HepG2 (cell line): ENCODE results near the gene RHBDF2. TPM values are rescaled to one million over a fixed set of nuclear protein-coding genes. Genes with fewer than 3 reads are reported as not detected.

Experiments used
- ATAC-seq: fragments of 200-7000 bp; cut with Tn5 transposase; 3 replicates; pipeline ENCODE4 v1.9.1; 2020; ENCODE audit warnings: mild to moderate bottlenecking, moderate library complexity
- BruUV-seq: library from RNA; stranded (reverse); fragments of 400-500 nt; replicated peaks from 2 replicates; lab custom pipeline; 2021; lab: Mats Ljungman, UMichigan
- CTCF ChIA-PET: fragments of 300-600 bp; formaldehyde crosslinking; extraction: SDS; loops from one replicate; lab custom pipeline; 2021; ENCODE audit warnings: low total read pairs, inconsistent platforms, low intra/inter-chr PET ratio; lab: Yijun Ruan, JAX
- POLR2A ChIA-PET: fragments of 350-600 bp; sonication (Branson Sonifier 250); formaldehyde crosslinking; loops from one replicate; lab custom pipeline; 2020; ENCODE audit warnings: antibody characterized with exemption, inconsistent platforms; lab: Yijun Ruan, JAX
- DNase-seq: peaks from one replicate; pipeline ENCODE4 v3.0.0-alpha.2; 2015; ENCODE audit warnings: low spot score
- FAIRE-seq: peaks from 3 replicates; lab custom pipeline; 2011; peaks lifted over from hg19 to GRCh38; lab: Jason Lieb, UNC
- H2AFZ ChIP-seq: one replicate; pipeline ENCODE4 v1.6.1; 2011; ENCODE audit warnings: low read length, inconsistent platforms
- H3K27ac ChIP-seq: fragments of 300-600 bp; 3 replicates; pipeline ENCODE4 v1.8.0; 2011; ENCODE audit warnings: mixed run types, mild to moderate bottlenecking, mixed read lengths, low read length, inconsistent platforms; ENCODE audit not compliant: insufficient read depth; ENCODE audit errors: extremely low read length
- H3K27me3 ChIP-seq, 2 experiments: fragments of 200-600 bp in 1 of 2; 2 replicates in 1 of 2; 3 replicates in 1 of 2; pipeline versions ENCODE4 v1.6.0 to v1.8.0; 2011; ENCODE audit warnings: low read length in 2 of 2, mild to moderate bottlenecking in 2 of 2, moderate library complexity in 2 of 2, inconsistent platforms in 1 of 2; ENCODE audit not compliant: insufficient read depth in 2 of 2, control insufficient read depth in 1 of 2
- H3K36me3 ChIP-seq, 2 experiments: fragments of 200-600 bp in 1 of 2; replicated peaks in 1 of 2; 2 replicates in 1 of 2; 3 replicates in 1 of 2; pipeline versions ENCODE4 v1.5.1 to v1.8.0; 2011; ENCODE audit warnings: low read length in 2 of 2, inconsistent platforms in 1 of 2; ENCODE audit not compliant: insufficient read depth in 2 of 2, control insufficient read depth in 1 of 2
- H3K4me1 ChIP-seq: 2 replicates; pipeline ENCODE4 v1.5.1; 2012; ENCODE audit warnings: low read length, inconsistent platforms; ENCODE audit not compliant: insufficient read depth
- H3K4me2 ChIP-seq: 2 replicates; pipeline ENCODE4 v1.6.0; 2011; ENCODE audit warnings: low read depth, low read length, inconsistent platforms
- H3K4me3 ChIP-seq, 3 experiments: fragments of 200-600 bp in 1 of 3; sonication (generic), shearing (Covaris generic) in 1 of 3; replicated peaks in 1 of 3; 2 replicates each; pipeline ENCODE4 v1.5.1; 2011 to 2016; ENCODE audit warnings: low read length in 3 of 3, inconsistent platforms in 2 of 3, low read depth in 2 of 3, mild to moderate bottlenecking in 2 of 3, control low read depth in 1 of 3, mixed read lengths in 1 of 3; ENCODE audit not compliant: insufficient read depth in 1 of 3
- H3K79me2 ChIP-seq: one replicate; pipeline ENCODE4 v1.6.1; 2011; ENCODE audit warnings: low read length, inconsistent platforms; ENCODE audit not compliant: insufficient read depth
- H3K9ac ChIP-seq: 2 replicates; pipeline ENCODE4 v1.6.0; 2011; ENCODE audit warnings: mild to moderate bottlenecking, low read depth, low read length, inconsistent platforms; ENCODE audit not compliant: insufficient read depth
- H3K9me3 ChIP-seq: 2 replicates; pipeline ENCODE4 v1.5.1; 2012; ENCODE audit warnings: mild to moderate bottlenecking, low read length
- H4K20me1 ChIP-seq: 2 replicates; pipeline ENCODE4 v1.6.0; 2011; ENCODE audit warnings: inconsistent platforms, mild to moderate bottlenecking, low read length, moderate library complexity; ENCODE audit not compliant: insufficient read depth
- AGO1 ChIP-seq: fragments of 200-400 bp; formaldehyde crosslinking; IDR thresholded peaks from 2 replicates; pipeline ENCODE4 v1.6.1; 2017; ENCODE audit warnings: mild to moderate bottlenecking, low read depth, low read length, moderate library complexity; ENCODE audit not compliant: poor library complexity, severe bottlenecking
- AKAP8 ChIP-seq: sonication (generic); formaldehyde crosslinking; IDR thresholded peaks from 2 replicates; pipeline ENCODE4 v1.5.1; 2020; ENCODE audit warnings: mild to moderate bottlenecking, missing genetic modification reagents
- DR1 ChIP-seq: sonication (generic); formaldehyde crosslinking; IDR thresholded peaks from 2 replicates; pipeline ENCODE4 v1.8.0; 2021; ENCODE audit warnings: mild to moderate bottlenecking, missing genetic modification reagents, inconsistent platforms
- HOXD1 ChIP-seq: sonication (generic); formaldehyde crosslinking; IDR thresholded peaks from 2 replicates; pipeline ENCODE4 v1.5.0; 2020; ENCODE audit warnings: missing genetic modification reagents
- MXI1 ChIP-seq: IDR thresholded peaks from 3 replicates; pipeline ENCODE4 v1.6.1; 2012; ENCODE audit warnings: low read depth, low read length, inconsistent platforms, borderline replicate concordance
- NFIC ChIP-seq: IDR thresholded peaks from 2 replicates; pipeline ENCODE4 v1.6.1; 2012; ENCODE audit warnings: mild to moderate bottlenecking, low read length, inconsistent platforms
- PHF21A ChIP-seq: sonication (generic); formaldehyde crosslinking; IDR thresholded peaks from 2 replicates; pipeline ENCODE4 v1.5.0; 2020; ENCODE audit warnings: mild to moderate bottlenecking, missing genetic modification reagents
- PHF5A ChIP-seq: IDR thresholded peaks from one replicate; pipeline ENCODE4 v1.6.1; 2018; ENCODE audit warnings: low read depth, missing genetic modification reagents; ENCODE audit not compliant: unreplicated experiment
- SNRNP70 ChIP-seq: fragments of 200-400 bp; formaldehyde crosslinking; IDR thresholded peaks from 2 replicates; pipeline ENCODE4 v1.6.1; 2017; ENCODE audit warnings: mild to moderate bottlenecking, low read depth, low read length, moderate library complexity
- ZNF326 ChIP-seq: sonication (generic); formaldehyde crosslinking; IDR thresholded peaks from 2 replicates; pipeline ENCODE4 v1.4.0; 2020; ENCODE audit warnings: missing genetic modification reagents, borderline replicate concordance
- WGBS: methylation state at CpG from one replicate; pipeline ENCODE4 v1.1.6; 2017; ENCODE audit warnings: low lambda C conversion rate; 5-methylcytosine and 5-hydroxymethylcytosine counted together
- in situ Hi-C: cut with HindIII; loops from 2 replicates; pipeline ENCODE4 v1.10.0; 2017; ENCODE audit warnings: low pct_unique_long_range_greater_than_20kb; ENCODE audit not compliant: extremely low pct_ligation_motif_present
- intact Hi-C: fragments of 100-400 bp; cut with micrococcal nuclease; formaldehyde crosslinking; loops from one replicate; pipeline ENCODE4 v1.10.0; 2022; ENCODE audit not compliant: unreplicated experiment
- polyA plus RNA-seq, 8 experiments: library from polyadenylated mRNA; depleted of rRNA in 3 of 8; stranded (reverse) in 7 of 8; unstranded in 1 of 8; fragments of >200 nt; fragmentation: Illumina TruSeq in 4 of 8; extraction: Trizol in 4 of 8; gene quantifications; 2 replicates each; pipeline versions ENCODE4 v1.2.1 to v1.2.3, GENCODE V29; 2011 to 2016; ENCODE audit warnings: low read depth in 4 of 8, missing spikeins in 1 of 8, mixed read lengths in 1 of 8; ENCODE audit not compliant: insufficient read depth in 1 of 8
- total RNA-seq, 5 experiments: library from RNA; depleted of rRNA; stranded (reverse); fragments of >200 nt; fragmentation: Illumina TruSeq; extraction: Trizol; gene quantifications; 2 replicates each; pipeline ENCODE4 v1.2.3, GENCODE V29; 2016; ENCODE audit warnings: low read depth in 1 of 5
- TF ChIP-seq, protein P1 (sequence below), 2 experiments: sonication (generic) in 1 of 2; formaldehyde crosslinking in 1 of 2; IDR thresholded peaks; 2 replicates each; pipeline versions ENCODE4 v1.5.1 to v1.6.1; 2011 to 2020; ENCODE audit warnings: borderline replicate concordance in 1 of 2, low read depth in 1 of 2, low read length in 1 of 2, mild to moderate bottlenecking in 1 of 2, missing genetic modification reagents in 1 of 2, moderate library complexity in 1 of 2
- TF ChIP-seq, protein P2 (sequence below): sonication (generic); formaldehyde crosslinking; IDR thresholded peaks from 2 replicates; pipeline ENCODE4 v1.4.0; 2020; ENCODE audit warnings: missing genetic modification reagents, borderline replicate concordance

The RHBDF2 gene
- total and polyA plus RNA-seq, 2 of the 13 experiments (the other 11 are each of a cell fraction or from before 2014, with no cell fraction given), result 7.8 to 24.2 TPM

DNA sequence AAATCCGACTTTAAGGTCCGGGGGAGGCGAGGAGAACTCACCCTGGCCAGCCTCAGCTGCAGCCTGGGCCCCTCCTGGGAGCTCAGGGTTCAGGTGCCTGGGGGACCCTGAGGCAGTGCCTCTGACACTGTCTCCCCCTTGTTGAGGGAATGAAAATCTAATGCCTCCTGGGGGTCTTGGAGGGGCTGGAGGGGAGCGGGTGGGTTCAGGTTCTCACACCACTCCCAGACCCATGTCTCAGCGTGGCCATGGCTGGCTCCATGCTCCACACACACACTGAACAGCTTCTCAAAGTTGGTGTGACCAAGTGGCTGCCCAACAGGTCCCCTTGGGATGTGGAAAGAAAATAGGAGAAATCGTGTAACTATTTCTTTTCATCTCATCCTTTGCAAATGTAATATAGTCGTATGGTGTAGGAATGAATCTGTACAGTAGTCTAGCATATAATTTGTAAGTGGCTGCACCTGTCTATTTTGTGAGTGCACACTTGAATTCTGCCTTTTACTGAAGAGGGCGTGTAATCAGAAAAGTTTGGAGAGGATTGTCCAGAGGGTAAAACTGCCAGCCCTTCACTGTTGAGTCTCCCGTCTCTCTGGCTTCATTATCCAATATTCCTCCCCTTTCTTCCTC lies 37.8 kb upstream of the RHBDF2 start (continued):
- TF ChIP-seq MXI1, result no peak
- TF ChIP-seq NFIC, result no peak
- no peak for TF ChIP-seq DR1 (CRISPR knock-in tag)
- TF ChIP-seq, protein P1, sequence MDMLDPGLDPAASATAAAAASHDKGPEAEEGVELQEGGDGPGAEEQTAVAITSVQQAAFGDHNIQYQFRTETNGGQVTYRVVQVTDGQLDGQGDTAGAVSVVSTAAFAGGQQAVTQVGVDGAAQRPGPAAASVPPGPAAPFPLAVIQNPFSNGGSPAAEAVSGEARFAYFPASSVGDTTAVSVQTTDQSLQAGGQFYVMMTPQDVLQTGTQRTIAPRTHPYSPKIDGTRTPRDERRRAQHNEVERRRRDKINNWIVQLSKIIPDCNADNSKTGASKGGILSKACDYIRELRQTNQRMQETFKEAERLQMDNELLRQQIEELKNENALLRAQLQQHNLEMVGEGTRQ (IDR thresholded peaks at IDR 0.05; ENCODE audit: low read depth, low read length), result no peak
- TF ChIP-seq, protein P1 (CRISPR knock-in tag; IDR thresholded peaks at IDR 0.05; ENCODE audit: borderline replicate concordance), result no peak
- TF ChIP-seq AKAP8 (CRISPR knock-in tag), result no peak
- no peak for TF ChIP-seq PHF5A
- TF ChIP-seq PHF21A (CRISPR knock-in tag), result no peak

DNA sequence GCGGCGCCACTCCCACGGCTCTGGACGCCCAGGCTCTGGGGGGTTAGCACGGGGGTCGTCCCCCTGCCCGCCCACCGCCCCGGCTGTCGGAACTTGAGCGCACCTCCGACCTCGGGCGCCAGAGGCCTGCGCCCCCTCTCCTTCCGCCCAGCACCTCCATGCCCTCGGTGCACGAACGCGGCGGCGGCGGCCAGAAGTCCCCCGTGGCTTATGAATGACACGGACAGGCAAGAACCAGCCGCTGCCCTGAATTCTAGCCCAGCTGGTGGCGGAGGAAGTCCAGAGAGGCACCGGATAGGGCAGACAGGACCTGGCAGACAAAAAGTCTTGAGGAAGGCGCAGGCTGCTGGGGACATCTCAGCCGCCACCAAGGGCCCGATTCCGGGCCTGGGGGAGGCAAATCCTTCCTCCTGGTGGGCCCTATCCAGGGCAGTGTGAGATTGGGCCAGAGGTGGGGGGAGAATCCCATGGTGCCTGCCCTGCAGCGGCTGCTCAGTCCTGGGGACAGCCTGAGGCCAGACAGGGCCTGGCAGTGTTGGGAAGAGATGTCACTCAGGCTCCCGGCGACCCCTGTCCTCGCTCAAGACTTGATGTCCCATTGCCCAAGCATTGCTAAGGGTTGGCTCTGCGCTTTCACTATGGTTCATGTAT lies 37.2 kb upstream of the RHBDF2 start:
- in situ Hi-C loops, result no loop called here
- Histone ChIP-seq H3K9ac (no peak overlapping the region), H4K20me1 (no peaks in the 10 kb centered on the region), H3K27ac (no peak overlapping the region), H3K27me3 (no peaks in the 10 kb centered on the region), H3K4me3 (no peak overlapping the region), H2AFZ (no peak overlapping the region), H3K9me3 (no peaks in the 10 kb centered on the region), H3K79me2 (no peaks in the 10 kb centered on the region), H3K4me1 (peaks cover 33% of the 10 kb centered on the region), H3K36me3 (peaks cover 1 to 5% of the 10 kb centered on the region in 2 experiments; a peak in 2 of 5 replicates), H3K4me2 (no peak overlapping the region)
- intact Hi-C loops, result no loop called here
- 96% methylated on average over 36 of the region's 37 CpGs for WGBS
- ATAC-seq, result peak; percentile 5; the same call in 1 of the 3 replicates
- BruUV-seq, result no TSS peak
- no peak for FAIRE-seq
- ChIA-PET POLR2A (interaction anchor here (2.6 kb wide), 1 partner anchor 14 kb away, joined by 13 read pairs; no protein-coding TSS in a partner anchor), CTCF (no interaction called here)
- DNase-seq, result no peak
- TF ChIP-seq HOXD1, result no peak
- TF ChIP-seq, protein P2, sequence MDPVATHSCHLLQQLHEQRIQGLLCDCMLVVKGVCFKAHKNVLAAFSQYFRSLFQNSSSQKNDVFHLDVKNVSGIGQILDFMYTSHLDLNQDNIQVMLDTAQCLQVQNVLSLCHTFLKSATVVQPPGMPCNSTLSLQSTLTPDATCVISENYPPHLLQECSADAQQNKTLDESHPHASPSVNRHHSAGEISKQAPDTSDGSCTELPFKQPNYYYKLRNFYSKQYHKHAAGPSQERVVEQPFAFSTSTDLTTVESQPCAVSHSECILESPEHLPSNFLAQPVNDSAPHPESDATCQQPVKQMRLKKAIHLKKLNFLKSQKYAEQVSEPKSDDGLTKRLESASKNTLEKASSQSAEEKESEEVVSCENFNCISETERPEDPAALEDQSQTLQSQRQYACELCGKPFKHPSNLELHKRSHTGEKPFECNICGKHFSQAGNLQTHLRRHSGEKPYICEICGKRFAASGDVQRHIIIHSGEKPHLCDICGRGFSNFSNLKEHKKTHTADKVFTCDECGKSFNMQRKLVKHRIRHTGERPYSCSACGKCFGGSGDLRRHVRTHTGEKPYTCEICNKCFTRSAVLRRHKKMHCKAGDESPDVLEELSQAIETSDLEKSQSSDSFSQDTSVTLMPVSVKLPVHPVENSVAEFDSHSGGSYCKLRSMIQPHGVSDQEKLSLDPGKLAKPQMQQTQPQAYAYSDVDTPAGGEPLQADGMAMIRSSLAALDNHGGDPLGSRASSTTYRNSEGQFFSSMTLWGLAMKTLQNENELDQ (CRISPR knock-in tag), result no peak
- TF ChIP-seq ZNF326 (CRISPR knock-in tag), result 0 out of 2 replicates have a peak, but pooled peaks have one; percentile 57
- peak; percentile 24 for TF ChIP-seq AGO1
- TF ChIP-seq SNRNP70, result no peak
